Liver (tissue), 9 donors: ENCODE data around the gene GSTT4. TPM values are rescaled to one million over a fixed set of nuclear protein-coding genes. Genes with fewer than 3 reads are reported as not detected.
"Not testable (repeated sequence)": the region's sequence is repeated elsewhere in the genome, so short reads cannot be mapped to it uniquely, and the experiment has no call there.

Experiments used
- DNase-seq: peaks from one replicate; pipeline ENCODE4 v3.0.0-alpha.2; 2017; ENCODE audit warnings: low spot score
- H3K27ac ChIP-seq, 2 donors: one replicate each; pipeline ENCODE4 v1.7.0; 2013; ENCODE audit warnings: inconsistent platforms in 2 of 2, low read length in 2 of 2, control low read depth in 1 of 2, low read depth in 1 of 2, mild to moderate bottlenecking in 1 of 2
- H3K27me3 ChIP-seq, 4 donors: one replicate each; pipeline versions ENCODE4 v1.6.1 to v1.7.0; 2013; ENCODE audit warnings: low read length in 3 of 4, inconsistent platforms in 1 of 4, mild to moderate bottlenecking in 1 of 4, moderate library complexity in 1 of 4; ENCODE audit not compliant: control insufficient read depth in 4 of 4, insufficient read depth in 4 of 4
- H3K36me3 ChIP-seq, 4 donors: one replicate each; pipeline versions ENCODE4 v1.6.1 to v1.7.0; 2013; ENCODE audit warnings: low read length in 3 of 4, mild to moderate bottlenecking in 3 of 4, low read depth in 1 of 4, moderate library complexity in 1 of 4; ENCODE audit not compliant: control insufficient read depth in 4 of 4, insufficient read depth in 3 of 4
- H3K4me1 ChIP-seq, 4 donors: one replicate each; pipeline versions ENCODE4 v1.6.1 to v1.7.0; 2013; ENCODE audit warnings: low read length in 3 of 4, mild to moderate bottlenecking in 3 of 4, moderate library complexity in 1 of 4; ENCODE audit not compliant: control insufficient read depth in 4 of 4, insufficient read depth in 4 of 4
- H3K4me3 ChIP-seq, 3 donors: one replicate each; pipeline versions ENCODE4 v1.6.1 to v1.7.0; 2013; ENCODE audit warnings: low read length in 3 of 3, control low read depth in 1 of 3, low read depth in 1 of 3, mild to moderate bottlenecking in 1 of 3
- H3K9ac ChIP-seq, 2 donors: one replicate each; pipeline ENCODE4 v1.7.0; 2013; ENCODE audit warnings: low read length in 2 of 2, mild to moderate bottlenecking in 2 of 2, moderate library complexity in 2 of 2, control low read depth in 1 of 2, low read depth in 1 of 2
- H3K9me3 ChIP-seq, 4 donors: one replicate each; pipeline versions ENCODE4 v1.6.1 to v1.7.0; 2013; ENCODE audit warnings: low read length in 3 of 4; ENCODE audit not compliant: control insufficient read depth in 4 of 4
- ATF3 ChIP-seq: IDR thresholded peaks from 2 replicates; pipeline ENCODE4 v1.6.1; 2016; ENCODE audit warnings: antibody characterized with exemption
- CTCF ChIP-seq: fragments of 150-350 bp; IDR thresholded peaks from 2 replicates; pipeline ENCODE4 v1.5.1; 2017; ENCODE audit warnings: improper control_type of control experiment, low read depth, low read length; ENCODE audit not compliant: missing input control
- EGR1 ChIP-seq, 2 donors: IDR thresholded peaks; 2 replicates each; pipeline ENCODE4 v1.6.1; 2016 to 2018; ENCODE audit warnings: antibody characterized with exemption in 2 of 2, low read depth in 2 of 2
- FOXA1 ChIP-seq: IDR thresholded peaks from 2 replicates; pipeline ENCODE4 v1.6.1; 2016; ENCODE audit warnings: antibody characterized with exemption
- FOXA2 ChIP-seq: IDR thresholded peaks from 2 replicates; pipeline ENCODE4 v1.6.1; 2016; ENCODE audit warnings: antibody characterized with exemption
- HNF4A ChIP-seq, 2 donors: conservative IDR thresholded peaks; 2 replicates each; pipeline ENCODE4 v1.6.1; 2016; ENCODE audit warnings: antibody characterized with exemption in 2 of 2, mild to moderate bottlenecking in 2 of 2
- HNF4G ChIP-seq: IDR thresholded peaks from 2 replicates; pipeline ENCODE4 v1.6.1; 2016; ENCODE audit warnings: antibody characterized with exemption
- JUND ChIP-seq, 2 donors: IDR thresholded peaks; 2 replicates each; pipeline ENCODE4 v1.6.1; 2016; ENCODE audit warnings: antibody characterized with exemption in 2 of 2
- MAX ChIP-seq: IDR thresholded peaks from 2 replicates; pipeline ENCODE4 v1.6.1; 2016; ENCODE audit warnings: antibody characterized with exemption
- RAD21 ChIP-seq, 2 donors: IDR thresholded peaks; 2 replicates each; pipeline ENCODE4 v1.6.1; 2016; ENCODE audit warnings: antibody characterized with exemption in 2 of 2, mild to moderate bottlenecking in 2 of 2
- RXRA ChIP-seq, 2 donors: IDR thresholded peaks; 2 replicates each; pipeline ENCODE4 v1.6.1; 2017 to 2018; ENCODE audit warnings: antibody characterized with exemption in 2 of 2, mild to moderate bottlenecking in 1 of 2
- SP1 ChIP-seq: IDR thresholded peaks from 2 replicates; pipeline ENCODE4 v1.6.1; 2018; ENCODE audit warnings: antibody characterized with exemption, mild to moderate bottlenecking
- TAF1 ChIP-seq: conservative IDR thresholded peaks from 2 replicates; pipeline ENCODE4 v1.6.1; 2016; ENCODE audit warnings: antibody characterized with exemption, mild to moderate bottlenecking
- YY1 ChIP-seq: IDR thresholded peaks from 2 replicates; pipeline ENCODE4 v1.6.1; 2016; ENCODE audit warnings: antibody characterized with exemption, mild to moderate bottlenecking
- WGBS: extraction: QIAGEN DNeasy Blood & Tissue Kit; methylation state at CpG from one replicate; pipeline ENCODE4 v1.1.7; 2013; 5-methylcytosine and 5-hydroxymethylcytosine counted together
- polyA plus RNA-seq, 2 donors: library from polyadenylated mRNA; stranded (reverse) in 1 of 2; unstranded in 1 of 2; fragments of 200-250 nt in 1 of 2; fragments of >200 nt in 1 of 2; fragmentation: Nextera tagmentation in 1 of 2; extraction: Ambion mirVana in 1 of 2; gene quantifications; one replicate each; pipeline versions ENCODE4 v1.2.1 to v1.2.3, GENCODE V29; 2013 to 2015
- total RNA-seq, 2 donors: library from RNA; depleted of rRNA; stranded (reverse); fragments of >200 nt; gene quantifications; one replicate each; pipeline ENCODE4 v1.2.3, GENCODE V29; 2014
- donor health status: healthy.
- donor health status: healthy.
- donor health status: healthy.
- donor health status: healthy.
- donor health status: healthy.

Gene GSTT4
- total and polyA plus RNA-seq, 4 donors: not detected

GRCh38 chr22:24002272-24002671 lies 3.0 kb downstream of the GSTT4 start:
- Histone ChIP-seq H3K4me1 (no peaks in the 10 kb centered on the region), H3K4me3 (no peak overlapping the region), H3K9me3 (no peaks in the 10 kb centered on the region), H3K36me3 (no peaks in the 10 kb centered on the region), H3K9ac (no peak overlapping the region), H3K27ac (no peak overlapping the region), H3K27me3 (no peaks in the 10 kb centered on the region)
- DNase-seq: no peak
- 89% methylated on average over 10 of the region's 10 CpGs for WGBS
- TF ChIP-seq RXRA (IDR thresholded peaks at IDR 0.05): no peak
- TF ChIP-seq FOXA1: no peak
- TF ChIP-seq SP1: no peak
- no peak for TF ChIP-seq TAF1
- TF ChIP-seq EGR1 (IDR thresholded peaks at IDR 0.05; ENCODE audit: low read depth in 2 of 2): no peak
- TF ChIP-seq YY1: no peak
- TF ChIP-seq RAD21 (IDR thresholded peaks at IDR 0.05): no peak
- TF ChIP-seq JUND (IDR thresholded peaks at IDR 0.05): no peak
- no peak for TF ChIP-seq CTCF
- no peak for TF ChIP-seq HNF4G
- TF ChIP-seq ATF3: no peak
- no peak for TF ChIP-seq HNF4A (conservative IDR thresholded peaks at IDR 0.05)
- no peak for TF ChIP-seq MAX

GRCh38 chr22:24001314-24001713 lies 3.9 kb downstream of the GSTT4 start:
- 89% methylated on average over 9 of the region's 9 CpGs for WGBS
- no peak overlapping the region for H3K27ac ChIP-seq
- H3K27me3 ChIP-seq: no peaks in the 10 kb centered on the region
- TF ChIP-seq FOXA2: no peak
- no peaks in the 10 kb centered on the region for H3K36me3 ChIP-seq
- no peak overlapping the region for H3K4me3 ChIP-seq
- no peak overlapping the region for H3K9ac ChIP-seq
- no peaks in the 10 kb centered on the region for H3K4me1 ChIP-seq
- DNase-seq: no peak
- no peaks in the 10 kb centered on the region for H3K9me3 ChIP-seq

- H3K4me1 ChIP-seq, DNase-seq, H3K36me3 ChIP-seq, H3K4me3 ChIP-seq, H3K9me3 ChIP-seq, H3K9ac ChIP-seq, H3K27me3 ChIP-seq, H3K27ac ChIP-seq: not testable (repeated sequence)
- WGBS: 86% methylated on average over 7 of the region's 7 CpGs
Observed at GRCh38 chr22:23999779-24000178, 5.5 kb downstream of the GSTT4 start.

GRCh38 chr22:23997092-23997491 lies 8.2 kb downstream of the GSTT4 start:
- Histone ChIP-seq H3K4me3 (no peak overlapping the region), H3K9me3 (no peaks in the 10 kb centered on the region), H3K4me1 (no peaks in the 10 kb centered on the region), H3K36me3 (no peaks in the 10 kb centered on the region), H3K9ac (no peak overlapping the region), H3K27me3 (no peaks in the 10 kb centered on the region), H3K27ac (no peak overlapping the region)
- 32% methylated on average over 3 of the region's 3 CpGs for WGBS
- TF ChIP-seq CTCF: no peak
- peak; percentile 63 to 72 for TF ChIP-seq HNF4A (conservative IDR thresholded peaks at IDR 0.05)
- no peak for DNase-seq

GRCh38 chr22:23993581-23994177 lies 11.6 kb downstream of the GSTT4 start:
- H3K4me1 ChIP-seq, H3K9ac ChIP-seq, H3K4me3 ChIP-seq, DNase-seq, H3K36me3 ChIP-seq, H3K27ac ChIP-seq, H3K9me3 ChIP-seq, H3K27me3 ChIP-seq: not testable (repeated sequence)
- 70% methylated on average over 4 of the region's 4 CpGs for WGBS
